Activated T-cell treated with anti-CD3 and anti-CD28 coated beads, Interleukin-2, amount 50 U/mL, for 24 hours (primary cell): Measurements from ENCODE around the gene ATP23.

Experiments used
- DNase-seq: peaks from one replicate; pipeline ENCODE4 v3.0.0-alpha.2; 2020
- H3K27ac Mint-ChIP-seq: 2 replicates; pipeline ENCODE4 v1.8.0; 2020; ENCODE audit warnings: mild to moderate bottlenecking, mixed read lengths
- H3K27me3 Mint-ChIP-seq: 2 replicates; pipeline ENCODE4 v1.8.0; 2020; ENCODE audit warnings: mixed read lengths
- H3K36me3 Mint-ChIP-seq: 2 replicates; pipeline ENCODE4 v1.8.0; 2020; ENCODE audit warnings: low read depth, mixed read lengths
- H3K4me1 Mint-ChIP-seq: 2 replicates; pipeline ENCODE4 v1.8.0; 2020; ENCODE audit warnings: low read depth, mixed read lengths
- H3K4me3 Mint-ChIP-seq: 2 replicates; pipeline ENCODE4 v1.8.0; 2020; ENCODE audit warnings: mild to moderate bottlenecking, moderate library complexity, mixed read lengths
- H3K9me3 Mint-ChIP-seq: 2 replicates; pipeline ENCODE4 v1.8.0; 2020; ENCODE audit warnings: mixed read lengths

ATP23 gene

DNA sequence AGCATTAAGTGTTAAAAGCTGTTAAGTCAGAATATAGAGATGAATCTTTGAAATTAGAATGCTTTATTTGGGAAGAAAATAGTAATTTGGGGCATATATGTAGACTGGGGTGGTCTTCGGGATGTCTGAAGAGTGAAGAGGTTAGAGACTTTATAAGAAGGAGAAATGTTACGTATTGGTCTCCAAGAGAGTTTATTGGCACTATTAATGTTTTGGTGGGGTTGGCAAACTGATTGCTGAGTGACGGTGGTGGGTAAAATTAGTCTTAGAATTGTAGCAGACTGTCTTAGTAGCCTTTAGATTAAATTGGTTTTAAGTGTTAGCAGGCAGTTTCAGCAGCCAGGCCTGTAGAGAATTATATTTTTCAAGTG is 4.9 kb upstream of the ATP23 start:
- Mint-ChIP-seq H3K4me1 (peaks cover 42% of the 10 kb centered on the region), H3K4me3 (peak overlapping the region; percentile 98), H3K9me3 (no peaks in the 10 kb centered on the region), H3K27me3 (no peaks in the 10 kb centered on the region), H3K36me3 (peaks cover 14% of the 10 kb centered on the region), H3K27ac (peak overlapping the region; percentile 89)
- no peak for DNase-seq

DNA sequence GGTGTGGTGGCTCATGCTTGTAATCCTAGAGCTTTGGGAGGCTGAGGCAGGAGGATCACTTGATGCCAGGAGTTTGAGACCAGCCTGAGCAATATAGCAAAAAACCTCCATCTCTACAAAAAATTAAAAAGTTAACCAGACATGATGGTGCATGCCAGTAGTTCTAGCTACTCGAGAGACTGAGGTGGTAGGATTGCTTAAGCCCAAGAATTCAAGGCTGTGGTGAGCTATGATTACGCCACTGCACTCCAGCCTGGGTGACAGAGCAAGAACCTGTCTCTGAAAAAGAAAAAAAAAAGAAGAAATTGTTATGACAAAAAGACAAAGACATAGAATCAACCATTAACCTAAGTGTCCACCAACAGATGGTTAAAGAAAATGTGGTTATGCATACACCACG is 2.1 kb upstream of the ATP23 start:
- no peak for DNase-seq
- H3K4me1 Mint-ChIP-seq: peaks cover 60% of the 10 kb centered on the region
- H3K36me3 Mint-ChIP-seq: peaks cover 10% of the 10 kb centered on the region
- no peaks in the 10 kb centered on the region for H3K9me3 Mint-ChIP-seq
- H3K27ac Mint-ChIP-seq: no peak overlapping the region
- H3K4me3 Mint-ChIP-seq: no peak overlapping the region
- no peaks in the 10 kb centered on the region for H3K27me3 Mint-ChIP-seq

DNA sequence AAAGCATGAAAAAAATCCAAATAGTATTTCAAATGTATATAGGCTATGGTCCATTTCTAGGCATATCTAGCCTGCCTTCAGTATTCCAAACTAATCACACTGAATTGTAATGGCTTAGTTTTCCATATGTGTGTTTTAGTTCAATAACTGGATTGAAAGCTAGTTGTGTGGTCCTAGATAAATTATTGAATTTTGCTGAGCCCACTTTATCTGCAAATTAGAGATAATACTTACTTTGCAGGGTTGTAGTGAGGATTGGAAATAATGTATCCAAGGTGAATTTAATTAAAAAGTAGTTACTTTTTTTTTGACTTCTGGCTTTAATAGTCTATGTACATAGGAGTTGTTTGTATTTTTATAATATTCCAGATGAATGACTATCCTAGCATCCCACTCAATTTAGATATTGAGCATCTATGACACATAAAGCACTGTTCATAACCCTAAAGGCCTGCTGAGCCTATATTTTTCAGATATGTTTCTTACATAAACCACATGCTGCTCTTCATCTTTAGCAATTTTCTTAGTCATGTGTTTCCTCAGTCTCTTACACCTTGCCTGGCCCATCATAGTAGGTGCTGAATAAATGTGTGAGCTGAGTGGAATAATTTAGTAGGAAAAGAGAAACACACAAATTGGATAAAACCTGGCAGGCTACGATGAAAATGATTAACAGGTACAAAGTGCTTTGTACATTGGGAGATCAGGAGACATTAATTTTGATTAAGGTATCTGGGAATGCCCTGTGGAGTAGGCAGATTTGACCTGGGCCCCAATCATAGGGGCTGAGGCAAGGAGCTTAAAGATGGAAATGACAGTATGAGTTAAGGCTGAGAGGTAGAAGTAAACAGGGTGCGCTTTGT is 1.1 kb upstream of the ATP23 start:
- peaks cover 55% of the 10 kb centered on the region for H3K4me1 Mint-ChIP-seq
- peak overlapping the region; percentile 94 for H3K27ac Mint-ChIP-seq
- H3K9me3 Mint-ChIP-seq: no peaks in the 10 kb centered on the region
- H3K4me3 Mint-ChIP-seq: peak overlapping the region; percentile 84
- H3K36me3 Mint-ChIP-seq: peaks cover 10% of the 10 kb centered on the region
- H3K27me3 Mint-ChIP-seq: no peaks in the 10 kb centered on the region
- no peak for DNase-seq

DNA sequence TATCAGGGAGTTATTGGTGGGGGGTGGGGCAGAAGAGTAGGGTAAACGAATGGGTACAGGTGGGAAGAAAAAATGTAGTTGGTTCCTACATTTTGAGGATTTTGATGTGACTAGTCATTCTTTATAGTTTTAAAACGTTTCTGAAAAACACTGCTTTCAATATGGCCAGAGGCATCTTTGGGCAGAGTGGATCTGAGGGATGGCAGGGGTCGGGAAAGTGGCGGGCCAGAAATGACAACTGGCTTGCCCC is 527 bp upstream of the ATP23 start:
- Mint-ChIP-seq H3K4me3 (peak overlapping the region; percentile 84), H3K27ac (peak overlapping the region; percentile 94), H3K27me3 (no peaks in the 10 kb centered on the region), H3K9me3 (no peaks in the 10 kb centered on the region), H3K4me1 (peaks cover 50% of the 10 kb centered on the region), H3K36me3 (peaks cover 5% of the 10 kb centered on the region)
- no peak for DNase-seq

DNA sequence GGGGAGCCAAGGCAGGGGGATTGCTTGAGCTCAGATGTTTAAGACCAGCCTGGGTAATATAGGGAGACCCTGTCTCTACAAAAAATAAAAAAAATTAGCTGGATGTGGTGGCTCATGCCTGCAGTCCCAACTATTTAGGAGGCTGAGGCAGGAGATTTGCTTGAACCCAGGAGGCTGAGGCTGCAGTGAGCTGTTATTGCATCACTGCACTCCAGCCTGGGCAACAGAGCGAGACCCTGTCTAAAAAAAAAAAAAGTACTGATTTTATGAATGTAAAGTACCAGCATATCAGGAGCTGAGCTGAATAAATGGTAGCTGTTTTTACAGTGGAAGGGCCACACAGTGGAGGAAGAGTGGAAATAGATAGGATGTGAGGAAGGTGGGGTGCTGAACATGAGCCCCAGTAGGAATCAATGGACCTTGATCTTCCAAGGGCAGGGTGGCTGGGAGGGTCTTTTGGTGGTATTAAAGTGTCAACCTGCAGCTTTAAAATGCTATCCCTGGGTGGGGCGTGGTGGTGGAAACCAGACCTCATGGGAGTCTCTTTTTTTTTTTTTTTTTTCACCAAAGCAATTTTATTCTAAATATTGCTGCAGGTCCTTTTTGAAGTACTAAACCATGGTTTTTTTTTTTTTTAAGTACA is 2.2 kb downstream of the ATP23 start:
- H3K27ac Mint-ChIP-seq: no peak overlapping the region
- H3K27me3 Mint-ChIP-seq: no peaks in the 10 kb centered on the region
- H3K4me3 Mint-ChIP-seq: no peak overlapping the region
- no peak for DNase-seq
- H3K4me1 Mint-ChIP-seq: peaks cover 42% of the 10 kb centered on the region
- H3K9me3 Mint-ChIP-seq: no peaks in the 10 kb centered on the region
- H3K36me3 Mint-ChIP-seq: peaks cover 11% of the 10 kb centered on the region

DNA sequence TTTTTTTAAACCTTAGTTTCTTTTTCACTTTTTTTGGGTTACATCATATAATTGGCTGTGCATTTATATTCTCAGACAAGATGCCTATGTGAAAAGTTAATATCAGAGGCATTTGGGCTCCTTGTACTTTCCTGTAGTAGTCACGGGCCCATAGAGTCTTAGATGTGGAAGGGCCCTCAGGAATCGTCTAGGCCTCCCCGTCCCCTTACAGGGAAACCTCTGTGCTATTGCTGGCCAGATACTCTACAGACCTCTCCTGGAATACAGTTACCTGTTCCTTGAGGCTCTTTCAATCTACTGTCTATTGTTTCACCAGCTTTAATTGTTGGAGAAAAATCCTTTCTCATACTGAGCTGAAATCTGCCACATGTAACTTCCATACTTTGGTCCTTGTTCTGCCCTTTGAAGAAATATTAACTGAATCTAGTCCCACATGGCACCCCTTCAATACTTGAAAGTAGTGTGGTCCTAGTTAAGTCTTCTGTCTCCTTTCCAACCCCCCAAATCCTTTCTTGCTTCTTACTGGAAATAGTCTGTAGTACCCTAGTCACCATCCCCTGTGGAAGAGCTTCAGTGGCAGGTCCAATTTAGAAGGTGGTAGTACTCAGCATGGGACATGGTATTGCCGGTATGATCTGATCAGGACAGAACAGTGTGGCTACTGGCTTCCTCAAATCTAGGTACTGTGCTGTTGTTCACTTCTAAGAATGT is 3.1 kb downstream of the ATP23 start:
- Mint-ChIP-seq H3K27ac (no peak overlapping the region), H3K9me3 (no peaks in the 10 kb centered on the region), H3K36me3 (peaks cover 14% of the 10 kb centered on the region), H3K4me3 (no peak overlapping the region), H3K27me3 (no peaks in the 10 kb centered on the region), H3K4me1 (peaks cover 36% of the 10 kb centered on the region)
- no peak for DNase-seq

DNA sequence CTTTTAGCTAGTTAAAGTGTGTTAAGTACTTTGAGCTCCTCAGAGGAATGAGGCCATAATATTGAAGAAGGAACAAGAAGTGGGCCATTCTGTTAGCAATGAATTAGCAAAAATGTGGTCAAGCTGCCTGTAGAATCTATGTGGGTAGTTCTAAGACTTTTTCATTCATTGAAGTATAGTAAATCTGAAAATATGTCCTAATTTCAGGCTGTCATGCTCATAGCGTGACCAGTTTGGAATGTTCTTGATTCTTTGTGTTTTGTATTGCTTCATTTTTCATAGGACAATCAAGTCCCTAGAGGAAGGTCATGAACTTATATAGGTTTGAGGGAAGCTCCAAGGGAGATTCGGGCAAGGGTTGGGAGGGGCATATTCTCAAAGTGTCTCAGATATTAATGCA is 11.4 kb downstream of the ATP23 start:
- Mint-ChIP-seq H3K36me3 (peaks cover 72% of the 10 kb centered on the region), H3K27me3 (no peaks in the 10 kb centered on the region), H3K4me3 (no peak overlapping the region), H3K27ac (no peak overlapping the region), H3K9me3 (peaks cover 6% of the 10 kb centered on the region), H3K4me1 (no peaks in the 10 kb centered on the region)
- DNase-seq: no peak

DNA sequence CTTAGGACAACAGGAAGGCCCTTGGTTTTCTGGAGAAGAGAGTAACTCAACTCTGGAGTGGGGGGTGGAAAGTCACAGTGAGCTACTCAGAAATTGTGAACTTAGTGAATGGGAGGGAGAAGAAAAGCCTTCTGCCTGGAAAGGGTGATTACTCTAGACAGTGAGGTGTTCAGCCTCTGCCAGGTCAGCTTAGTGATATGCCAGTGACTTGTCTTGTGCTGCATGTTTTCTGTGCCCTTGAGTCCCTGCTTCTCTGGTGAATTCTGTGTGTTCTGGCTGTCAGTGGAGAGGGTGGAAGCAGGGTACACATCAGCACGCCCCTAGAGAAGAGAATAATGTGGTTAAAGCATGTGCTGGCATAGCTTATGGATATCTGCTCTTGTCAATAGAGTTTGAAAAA is 13.4 kb downstream of the ATP23 start:
- DNase-seq: no peak
- Mint-ChIP-seq H3K27me3 (no peaks in the 10 kb centered on the region), H3K4me1 (no peaks in the 10 kb centered on the region), H3K4me3 (no peak overlapping the region), H3K36me3 (peaks cover 79% of the 10 kb centered on the region), H3K9me3 (peaks cover 22% of the 10 kb centered on the region), H3K27ac (no peak overlapping the region)

DNA sequence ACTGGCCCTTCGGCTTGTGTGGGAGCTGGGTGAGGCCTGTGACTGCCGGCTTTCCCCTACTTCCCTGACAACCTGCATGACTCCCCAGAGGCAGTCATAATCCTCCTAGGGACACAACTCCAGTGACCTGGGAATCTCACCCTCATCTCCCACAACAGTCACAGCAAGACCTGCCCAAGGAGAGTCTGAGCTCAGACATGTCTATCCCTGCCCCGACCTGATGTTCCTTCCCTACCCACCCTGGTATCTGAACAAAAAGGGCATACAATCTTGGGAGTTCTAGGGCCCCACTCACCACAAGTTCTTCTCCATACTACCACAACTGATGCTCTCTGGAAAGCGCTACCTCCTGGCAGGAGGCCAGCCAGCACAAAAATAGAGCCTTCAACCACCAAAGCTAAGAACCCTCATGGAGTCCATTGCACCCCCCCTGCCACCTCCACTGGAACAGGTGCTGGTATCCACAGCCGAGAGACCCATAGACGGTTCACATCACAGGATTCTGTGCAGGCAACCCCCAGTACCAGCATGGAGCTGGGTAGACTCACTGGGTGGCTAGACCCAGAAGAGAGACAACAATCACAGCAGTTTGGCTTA is 16.8 kb downstream of the ATP23 start:
- Mint-ChIP-seq H3K4me1 (no peaks in the 10 kb centered on the region), H3K27me3 (no peaks in the 10 kb centered on the region), H3K4me3 (no peak overlapping the region), H3K27ac (no peak overlapping the region), H3K9me3 (peaks cover 54% of the 10 kb centered on the region), H3K36me3 (peaks cover 53% of the 10 kb centered on the region)
- DNase-seq: no peak

DNA sequence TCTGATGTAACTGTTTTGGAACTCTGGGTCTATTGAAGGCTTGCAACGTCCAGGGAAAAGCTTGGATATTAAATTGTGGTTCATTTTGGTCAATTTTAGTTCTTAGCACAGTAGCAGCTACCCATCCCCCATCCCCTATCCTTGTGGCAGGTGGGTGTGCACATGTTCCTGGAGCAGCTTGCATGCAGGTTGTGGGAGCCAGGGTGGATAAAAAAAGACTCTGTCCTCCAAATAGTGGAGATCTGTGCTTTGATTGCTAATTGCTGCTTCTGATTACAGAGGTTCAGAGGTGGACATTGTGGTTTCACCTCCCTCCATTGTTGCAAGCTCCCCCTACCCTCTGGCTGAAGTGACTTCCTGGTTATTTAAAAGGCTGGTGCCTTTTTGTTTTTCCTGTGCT is 23.1 kb downstream of the ATP23 start:
- Mint-ChIP-seq H3K36me3 (no peaks in the 10 kb centered on the region), H3K27me3 (no peaks in the 10 kb centered on the region), H3K4me1 (no peaks in the 10 kb centered on the region), H3K4me3 (no peak overlapping the region), H3K27ac (no peak overlapping the region), H3K9me3 (peaks cover 48% of the 10 kb centered on the region)
- no peak for DNase-seq

DNA sequence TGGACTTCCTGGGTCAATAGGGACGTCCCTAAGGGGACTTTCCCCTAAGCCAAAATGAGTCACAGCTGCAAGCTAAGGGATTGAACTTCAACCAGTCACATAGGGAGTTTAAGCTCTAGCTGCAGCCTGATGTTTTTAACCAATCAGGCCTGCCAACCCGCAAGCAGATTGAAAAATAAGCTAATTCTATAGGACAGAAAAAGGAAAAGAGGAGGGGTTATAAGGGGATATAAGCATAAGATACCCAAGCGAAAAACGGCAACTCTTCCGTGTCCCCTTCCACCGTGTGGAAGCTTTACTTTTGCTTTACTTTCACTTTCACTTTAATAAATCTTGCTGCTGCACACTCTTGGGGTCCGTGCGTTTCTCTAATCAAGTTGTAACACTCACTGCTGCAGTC is 24.4 kb downstream of the ATP23 start:
- Mint-ChIP-seq H3K9me3 (peaks cover 44% of the 10 kb centered on the region), H3K36me3 (no peaks in the 10 kb centered on the region), H3K27ac (no peak overlapping the region), H3K27me3 (no peaks in the 10 kb centered on the region), H3K4me3 (no peak overlapping the region), H3K4me1 (no peaks in the 10 kb centered on the region)
- DNase-seq: no peak

DNA sequence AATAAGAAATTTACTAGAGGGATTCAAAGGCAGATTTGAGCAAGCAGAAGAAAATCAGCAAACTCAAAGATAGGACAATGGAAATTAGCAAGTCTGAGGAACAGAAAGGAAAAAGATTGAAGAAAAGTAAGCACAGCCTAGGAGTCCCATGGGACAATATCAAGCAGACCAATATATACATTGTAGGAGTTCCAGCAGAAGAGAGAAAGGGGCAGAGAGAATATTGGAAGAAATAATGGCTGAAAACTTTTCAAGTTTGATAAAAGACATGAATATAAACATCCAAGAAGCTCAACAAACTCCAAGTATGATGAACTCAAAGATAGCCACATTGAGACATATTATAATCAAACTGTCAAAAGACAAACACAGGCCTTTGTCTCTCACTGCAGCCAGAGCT is 25.2 kb downstream of the ATP23 start:
- peaks cover 36% of the 10 kb centered on the region for H3K9me3 Mint-ChIP-seq
- H3K4me3 Mint-ChIP-seq: no peak overlapping the region
- H3K4me1 Mint-ChIP-seq: no peaks in the 10 kb centered on the region
- no peak for DNase-seq
- no peaks in the 10 kb centered on the region for H3K36me3 Mint-ChIP-seq
- no peaks in the 10 kb centered on the region for H3K27me3 Mint-ChIP-seq
- H3K27ac Mint-ChIP-seq: no peak overlapping the region

DNA sequence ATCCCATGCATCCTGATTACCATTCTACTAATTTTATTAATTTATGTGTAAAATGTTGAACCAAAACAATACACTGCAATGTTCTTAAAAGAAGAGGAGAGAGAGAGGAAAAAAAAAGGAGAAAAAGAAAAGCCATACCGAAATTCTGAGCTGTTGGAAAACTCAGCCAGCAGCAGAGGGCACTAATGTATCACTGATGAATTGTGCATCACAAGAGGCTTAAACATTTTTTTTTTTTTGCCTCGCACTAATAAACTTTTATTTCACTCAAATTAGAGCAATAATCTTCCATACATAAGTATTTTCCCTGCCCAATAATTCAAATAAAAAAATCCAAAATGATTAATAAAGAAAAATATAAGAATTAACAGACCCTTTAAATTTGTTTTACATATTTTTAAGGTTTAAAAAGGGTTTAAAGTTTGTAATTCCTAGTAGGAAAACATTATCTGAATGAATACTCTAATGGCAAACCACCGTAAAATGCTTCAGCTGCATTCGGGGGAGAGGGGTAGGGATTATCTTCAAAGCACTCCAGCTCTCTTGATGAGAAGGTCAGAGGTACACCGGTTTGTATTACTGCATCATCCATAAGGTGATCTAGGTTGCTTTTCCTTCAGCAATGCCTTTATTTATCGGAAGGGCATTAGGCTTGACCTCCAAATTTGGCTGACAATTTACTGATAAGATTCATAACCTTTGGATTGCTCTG is 41.9 kb downstream of the ATP23 start:
- H3K36me3 Mint-ChIP-seq: no peaks in the 10 kb centered on the region
- no peak for DNase-seq
- H3K4me1 Mint-ChIP-seq: no peaks in the 10 kb centered on the region
- H3K9me3 Mint-ChIP-seq: no peaks in the 10 kb centered on the region
- no peak overlapping the region for H3K4me3 Mint-ChIP-seq
- no peak overlapping the region for H3K27ac Mint-ChIP-seq
- peaks cover 26% of the 10 kb centered on the region for H3K27me3 Mint-ChIP-seq

DNA sequence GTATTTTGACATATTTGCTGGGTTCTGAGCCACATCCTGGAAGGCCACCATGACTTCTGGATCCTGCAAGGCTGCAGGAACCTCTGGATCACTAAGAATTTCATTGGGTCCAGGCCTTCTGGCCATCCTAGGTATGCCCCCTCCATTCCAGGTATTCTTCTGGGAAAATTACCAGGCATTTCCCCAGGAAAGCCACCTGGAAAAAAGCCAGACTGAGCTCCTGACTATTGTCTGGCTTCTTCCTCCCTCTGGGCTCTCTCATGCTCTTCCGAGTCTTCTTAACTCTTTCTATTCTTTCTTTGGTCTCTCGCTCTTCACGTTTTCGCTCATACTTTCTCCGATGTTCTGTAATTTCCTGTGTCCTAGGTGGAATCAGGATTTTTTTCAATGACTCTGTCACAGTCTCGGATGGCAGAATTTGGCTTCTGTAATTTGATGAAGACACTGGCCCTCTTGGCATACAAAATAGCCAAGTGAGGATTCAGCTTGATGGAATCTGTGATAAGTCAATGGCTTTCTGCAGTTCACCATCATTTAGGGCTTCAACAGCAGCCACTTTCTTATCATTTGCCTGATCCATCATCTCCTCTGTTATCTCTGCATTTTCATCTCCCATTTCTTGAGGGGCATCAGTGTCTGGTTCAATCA is 42.6 kb downstream of the ATP23 start:
- Mint-ChIP-seq H3K4me1 (no peaks in the 10 kb centered on the region), H3K4me3 (no peak overlapping the region), H3K9me3 (no peaks in the 10 kb centered on the region), H3K36me3 (no peaks in the 10 kb centered on the region), H3K27ac (no peak overlapping the region), H3K27me3 (peaks cover 22% of the 10 kb centered on the region)
- no peak for DNase-seq
